Endothelial cell of coronary artery (primary cell): Measurements from ENCODE around the gene PEX26. TPM values are rescaled to one million over a fixed set of nuclear protein-coding genes. Genes with fewer than 3 reads are reported as not detected.

Experiments used
- total RNA-seq: library from RNA; depleted of rRNA; stranded (reverse); fragments of >200 nt; gene quantifications from 2 replicates; pipeline ENCODE4 v1.2.3, GENCODE V29; 2014

Gene PEX26
- total RNA-seq = 17.5 and 19.5 TPM in 2 replicates

DNA sequence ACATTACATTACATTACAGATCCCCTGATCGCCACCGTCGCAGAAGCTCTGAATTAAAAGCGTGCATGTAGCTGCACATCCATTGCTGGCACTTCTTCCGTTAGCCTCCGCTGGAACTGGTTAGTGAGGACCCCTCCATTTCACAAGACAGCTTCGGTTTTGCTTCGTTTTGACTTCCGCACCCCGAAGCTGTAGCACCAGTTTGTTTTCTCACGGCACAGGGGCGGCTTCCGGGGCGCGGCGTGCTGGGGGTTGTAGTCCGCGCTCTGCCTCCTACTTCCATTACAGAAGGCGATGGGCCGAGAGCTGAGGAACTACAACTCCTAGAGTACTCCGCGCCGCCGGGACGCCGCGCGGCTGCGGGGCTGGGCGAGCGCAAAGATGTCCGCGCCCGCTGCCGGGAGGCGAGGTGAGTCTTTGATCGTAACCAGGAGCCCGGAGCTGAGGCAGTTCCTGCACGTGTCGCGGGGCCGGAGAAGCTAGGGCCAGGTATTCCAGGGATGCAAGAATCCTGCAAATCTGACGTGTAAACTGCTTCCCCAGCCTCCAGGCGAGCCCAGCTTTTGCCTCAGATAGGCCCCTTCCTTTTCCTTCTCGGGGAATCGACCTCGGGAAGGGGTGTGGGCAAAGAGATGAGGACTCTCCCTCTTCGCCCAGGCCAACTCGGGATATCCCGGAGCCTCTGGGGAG lies at the start of gene PEX26:
TSS of gene PEX26 (plus strand) at position 352 of the 690 bp plus-strand sequence. CDS start 387 bp downstream, outside the sequence.

DNA sequence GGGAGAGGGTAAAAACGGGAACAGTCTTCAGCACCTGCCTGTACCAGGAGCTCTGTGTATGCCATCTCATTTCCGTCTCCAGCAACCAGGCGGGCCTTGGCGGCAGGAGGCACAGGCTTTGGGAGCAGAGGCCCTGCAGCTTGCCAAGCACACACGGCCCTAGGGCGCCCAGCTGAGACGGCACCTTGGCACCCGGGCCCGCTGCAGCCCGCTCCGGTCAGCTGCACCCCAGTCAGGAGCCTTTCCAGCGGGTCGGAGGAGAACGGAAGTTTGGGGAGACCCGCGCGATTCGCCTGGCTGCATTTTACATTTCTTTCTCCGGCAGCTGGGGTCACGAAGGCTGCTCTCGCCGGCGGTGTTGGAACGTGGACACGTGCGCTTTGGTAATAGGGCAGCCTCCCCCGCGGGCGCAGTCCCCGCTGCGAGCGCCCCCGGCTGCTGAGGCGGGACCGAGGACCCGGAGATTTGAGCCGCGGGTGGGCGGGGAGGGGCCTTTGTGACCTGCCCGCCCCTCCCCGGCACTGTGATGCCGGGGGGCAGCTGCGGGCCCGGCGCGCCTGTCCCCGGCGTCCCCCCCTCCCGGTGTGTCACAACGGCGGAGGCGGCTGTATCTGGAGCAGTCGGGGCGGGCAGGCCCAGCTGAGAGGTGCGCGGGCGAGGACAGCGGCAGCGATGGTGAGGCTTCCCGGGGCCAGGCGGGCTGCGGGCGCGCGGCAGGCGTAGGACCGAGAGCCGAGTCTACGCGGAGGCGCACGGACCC lies 32.6 kb downstream of the PEX26 start, which contains the start of gene TUBA8:
TSS of gene TUBA8 (plus strand) at position 616 of the 760 bp plus-strand sequence. CDS start at position 673, 57 bp downstream.

Other genes starting within 250 kb of the PEX26 start
- 25.5 and 28.5 TPM in 2 replicates for gene MICAL3, start 53.4 kb upstream of the PEX26 start, total RNA-seq
- gene TUBA8, start 32.8 kb downstream of the PEX26 start, total RNA-seq = 0.94 and 17.3 TPM in 2 replicates
- 11.5 and 59.9 TPM in 2 replicates for gene USP18, start 72.2 kb downstream of the PEX26 start, total RNA-seq